Astrocyte of the spinal cord (primary cell): ENCODE results near the gene AK3.

Experiments
- DNase-seq: peaks from one replicate; pipeline ENCODE4 v3.0.0; 2011; ENCODE audit warnings: low read depth, low spot score
- H3K4me3 ChIP-seq: 2 replicates; pipeline ENCODE4 v1.5.1; 2011; ENCODE audit warnings: low read depth, mild to moderate bottlenecking, low read length, moderate library complexity
- in situ Hi-C: cut with HindIII; loops from 2 replicates; pipeline ENCODE4 v1.10.0; 2017; ENCODE audit warnings: low sequenced_read_pairs
- TF ChIP-seq, protein P1 (sequence below): IDR thresholded peaks from 2 replicates; pipeline ENCODE4 v1.5.1; 2012; ENCODE audit warnings: low read depth, mild to moderate bottlenecking, low read length, inconsistent platforms

Gene AK3

DNA sequence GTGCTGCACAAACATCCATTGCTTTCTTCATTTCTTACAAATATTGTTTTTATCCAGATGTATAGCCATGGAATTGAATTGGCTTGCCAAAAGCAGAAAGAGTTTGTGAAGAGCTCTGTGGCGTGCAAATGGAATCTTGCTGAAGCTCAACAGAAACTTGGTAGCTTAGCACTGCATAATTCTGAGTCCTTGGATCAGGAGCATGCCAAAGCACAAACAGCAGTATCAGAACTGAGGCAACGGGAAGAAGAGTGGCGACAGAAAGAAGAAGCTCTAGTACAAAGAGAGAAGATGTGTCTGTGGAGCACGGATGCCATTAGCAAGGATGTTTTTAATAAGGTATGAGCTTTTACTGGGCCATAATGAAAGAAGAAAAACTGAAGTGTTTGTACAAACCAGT, 56.2 kb downstream of the AK3 start:
- in situ Hi-C loops = no loop called here
- DNase-seq = no peak
- no peak overlapping the region for H3K4me3 ChIP-seq
- TF ChIP-seq, protein P1, sequence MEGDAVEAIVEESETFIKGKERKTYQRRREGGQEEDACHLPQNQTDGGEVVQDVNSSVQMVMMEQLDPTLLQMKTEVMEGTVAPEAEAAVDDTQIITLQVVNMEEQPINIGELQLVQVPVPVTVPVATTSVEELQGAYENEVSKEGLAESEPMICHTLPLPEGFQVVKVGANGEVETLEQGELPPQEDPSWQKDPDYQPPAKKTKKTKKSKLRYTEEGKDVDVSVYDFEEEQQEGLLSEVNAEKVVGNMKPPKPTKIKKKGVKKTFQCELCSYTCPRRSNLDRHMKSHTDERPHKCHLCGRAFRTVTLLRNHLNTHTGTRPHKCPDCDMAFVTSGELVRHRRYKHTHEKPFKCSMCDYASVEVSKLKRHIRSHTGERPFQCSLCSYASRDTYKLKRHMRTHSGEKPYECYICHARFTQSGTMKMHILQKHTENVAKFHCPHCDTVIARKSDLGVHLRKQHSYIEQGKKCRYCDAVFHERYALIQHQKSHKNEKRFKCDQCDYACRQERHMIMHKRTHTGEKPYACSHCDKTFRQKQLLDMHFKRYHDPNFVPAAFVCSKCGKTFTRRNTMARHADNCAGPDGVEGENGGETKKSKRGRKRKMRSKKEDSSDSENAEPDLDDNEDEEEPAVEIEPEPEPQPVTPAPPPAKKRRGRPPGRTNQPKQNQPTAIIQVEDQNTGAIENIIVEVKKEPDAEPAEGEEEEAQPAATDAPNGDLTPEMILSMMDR = no peak

DNA sequence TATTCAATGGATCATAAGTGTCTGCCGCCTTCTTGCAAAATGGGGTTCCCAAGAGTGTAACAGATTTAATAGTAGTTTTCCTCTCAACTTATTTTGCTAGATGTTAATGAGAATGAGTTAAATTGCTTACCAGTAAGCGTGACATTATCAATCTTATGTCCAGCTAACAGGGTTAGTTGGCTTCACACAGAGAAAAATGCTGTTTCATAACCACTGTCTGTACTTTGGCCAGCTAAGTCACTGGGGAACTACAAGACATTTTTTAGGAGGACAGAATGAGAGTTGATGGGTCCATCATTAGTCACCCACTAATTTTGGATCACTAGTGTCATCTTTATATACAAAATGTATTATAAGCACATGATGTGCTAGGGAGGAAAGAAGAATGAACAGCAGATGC, 60.3 kb downstream of the AK3 start:
- peak overlapping the region; percentile 94 for H3K4me3 ChIP-seq
- in situ Hi-C loops = no loop called here
- TF ChIP-seq, protein P1 = no peak
- DNase-seq = no peak

DNA sequence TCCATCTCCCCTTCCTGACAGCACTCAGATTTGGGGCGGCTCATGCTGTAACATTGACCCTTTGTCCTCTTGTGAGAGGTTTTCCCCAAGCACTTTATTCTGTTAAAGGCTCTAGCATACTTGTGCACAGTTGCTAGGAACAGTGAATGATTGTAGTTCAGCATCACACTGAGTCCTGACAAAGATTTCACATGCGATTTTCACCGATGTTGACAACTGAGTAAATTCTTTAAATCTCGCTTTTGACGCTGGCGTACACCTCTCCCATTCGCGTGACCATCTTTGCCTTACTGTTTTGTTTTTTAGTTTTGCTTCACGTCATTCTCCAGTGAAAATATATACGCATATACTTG, 60.9 kb downstream of the AK3 start:
- in situ Hi-C loops = no loop called here
- TF ChIP-seq, protein P1 = no peak
- peak overlapping the region; percentile 94 for H3K4me3 ChIP-seq
- DNase-seq = peak; percentile 35

DNA sequence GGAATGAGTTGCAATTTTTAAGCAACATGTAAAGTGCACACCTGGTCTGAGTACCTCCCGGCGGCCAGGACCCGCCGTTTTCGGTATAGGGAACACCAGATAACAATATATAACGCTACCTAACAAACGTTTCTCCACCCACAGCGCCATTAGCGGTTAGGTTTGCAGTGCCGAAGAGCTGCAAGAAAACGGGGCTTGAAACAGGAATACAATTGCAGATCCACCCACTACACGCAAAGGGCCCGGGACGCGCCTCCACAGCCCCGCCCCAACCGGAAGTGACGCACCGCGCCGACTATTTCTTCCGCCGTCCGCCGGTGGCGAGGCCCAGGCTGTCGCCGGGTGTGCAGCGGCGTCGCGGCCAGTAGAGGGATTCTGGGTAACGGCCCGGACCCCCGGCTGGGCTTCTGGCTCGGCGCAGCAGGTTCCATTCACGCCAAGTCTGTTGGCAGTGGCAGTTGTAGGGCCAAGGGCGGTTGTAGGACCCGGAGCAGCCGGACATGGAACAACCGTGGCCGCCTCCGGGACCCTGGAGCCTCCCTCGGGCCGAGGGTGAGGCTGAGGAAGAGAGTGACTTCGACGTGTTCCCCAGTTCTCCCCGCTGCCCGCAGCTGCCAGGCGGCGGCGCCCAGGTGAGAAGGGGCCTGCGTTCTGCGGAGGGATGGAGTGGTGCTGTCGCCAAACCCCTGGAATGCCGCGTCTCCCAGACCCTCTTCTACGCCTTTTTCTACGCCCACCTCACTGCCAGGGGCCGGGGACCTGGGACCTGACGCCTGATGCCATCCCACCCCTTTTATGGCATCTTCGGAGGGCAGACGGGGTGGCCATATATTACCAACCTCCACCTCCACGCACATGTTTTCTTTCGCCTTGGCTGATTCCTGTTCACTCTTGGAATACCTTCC, 61.5 kb downstream of the AK3 start, which contains the start of gene CDC37L1:
Gene CDC37L1, plus strand, starts transcription at position 302 of the 905 bp plus-strand sequence. Its CDS starts 199 bp downstream, at position 501.
- DNase-seq = peak; percentile 97
- peak within 1 kb of the TSS; percentile 94 for H3K4me3 ChIP-seq
- in situ Hi-C loops = no loop called here
- TF ChIP-seq, protein P1 = peak; percentile 50

DNA sequence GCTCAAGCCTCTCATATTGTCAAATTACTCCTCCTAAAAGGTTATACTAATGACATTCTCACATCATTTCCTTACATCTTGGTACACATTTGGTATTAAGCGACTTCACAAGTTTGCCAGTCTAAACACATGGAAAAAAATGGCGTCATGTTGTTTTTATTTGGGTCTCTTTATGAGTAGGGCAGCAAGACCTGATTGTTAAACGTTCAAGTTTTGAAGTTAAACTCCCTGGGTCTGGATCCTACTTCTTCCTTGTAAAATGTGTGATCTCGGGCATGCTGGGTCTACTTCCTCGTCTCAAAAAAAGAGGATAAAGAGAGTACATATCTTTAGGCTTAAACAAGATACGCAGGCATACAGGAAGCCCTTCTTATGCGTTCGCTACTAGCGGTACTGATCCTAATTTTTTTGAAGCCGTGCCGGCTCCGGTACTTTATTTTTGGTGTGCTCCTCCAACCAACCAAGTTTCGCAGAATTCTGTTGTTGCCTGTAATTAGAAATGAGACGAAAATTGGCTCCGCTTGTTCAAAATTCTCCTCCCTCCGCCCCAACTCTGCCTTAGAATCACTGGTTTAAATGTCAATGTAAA, 62.2 kb downstream of the AK3 start:
- DNase-seq = peak; percentile 69
- in situ Hi-C loops = no loop called here
- TF ChIP-seq, protein P1 = no peak
- H3K4me3 ChIP-seq = peak overlapping the region; percentile 94

DNA sequence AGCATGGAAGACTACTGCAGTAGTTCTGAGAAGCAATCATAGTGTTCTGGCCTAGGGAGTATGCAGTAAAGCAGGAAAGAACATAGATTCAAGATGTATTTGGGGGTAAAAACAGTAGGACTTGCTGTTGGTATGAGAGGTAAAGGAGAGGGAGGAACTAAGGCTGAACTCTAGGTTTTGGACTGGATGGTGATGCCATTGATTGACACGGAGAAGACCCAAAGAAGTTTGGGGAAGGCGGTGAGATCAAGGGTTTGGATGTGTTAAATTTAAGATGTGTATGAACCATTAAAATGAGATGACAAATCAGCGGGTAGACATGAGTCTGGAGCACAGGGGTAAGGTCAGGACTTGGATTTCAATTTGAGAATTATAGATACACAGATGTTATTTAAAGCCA, 63.6 kb downstream of the AK3 start:
- H3K4me3 ChIP-seq = no peak overlapping the region
- TF ChIP-seq, protein P1 = no peak
- in situ Hi-C loops = no loop called here
- no peak for DNase-seq
